ENCODE results near the gene SWI5.

SWI5 gene

GRCh38 chr9:128247226-128247803 lies 28.8 kb upstream of the SWI5 start:
- peaks cover 17% of the 10 kb centered on the region for H3K27me3 Mint-ChIP-seq
- H3K36me3 Mint-ChIP-seq (ENCODE audit: low read depth): no peaks in the 10 kb centered on the region
- H3K4me3 Mint-ChIP-seq: no peak overlapping the region
- peaks cover 25% of the 10 kb centered on the region for H3K4me1 Mint-ChIP-seq (ENCODE audit: low read depth)
- no peak overlapping the region for H3K27ac Mint-ChIP-seq
- no peaks in the 10 kb centered on the region for H3K9me3 Mint-ChIP-seq

GRCh38 chr9:128249558-128249907 lies 26.5 kb upstream of the SWI5 start:
- Mint-ChIP-seq H3K27me3 (peaks cover 9% of the 10 kb centered on the region), H3K9me3 (no peaks in the 10 kb centered on the region), H3K4me3 (peak overlapping the region; percentile 82), H3K4me1 (ENCODE audit: low read depth) (peaks cover 18% of the 10 kb centered on the region), H3K27ac (no peak overlapping the region), H3K36me3 (ENCODE audit: low read depth) (no peaks in the 10 kb centered on the region)

- peak overlapping the region; percentile 82 for H3K4me3 Mint-ChIP-seq
- H3K27ac Mint-ChIP-seq: no peak overlapping the region
These were observed 25.9 kb upstream of the SWI5 start for GRCh38 chr9:128249908-128250838.

GRCh38 chr9:128250839-128251731 lies 25.0 kb upstream of the SWI5 start:
- Mint-ChIP-seq H3K27ac (peak overlapping the region; percentile 64), H3K27me3 (peaks cover 3% of the 10 kb centered on the region), H3K36me3 (ENCODE audit: low read depth) (no peaks in the 10 kb centered on the region), H3K4me3 (peak overlapping the region; percentile 81), H3K4me1 (ENCODE audit: low read depth) (peaks cover 16% of the 10 kb centered on the region), H3K9me3 (no peaks in the 10 kb centered on the region)

More at GRCh38 chr9:128249908-128250838, 25.9 kb upstream of the SWI5 start:
- H3K4me1 Mint-ChIP-seq (ENCODE audit: low read depth): peaks cover 20% of the 10 kb centered on the region
- no peaks in the 10 kb centered on the region for H3K9me3 Mint-ChIP-seq
- no peaks in the 10 kb centered on the region for H3K36me3 Mint-ChIP-seq (ENCODE audit: low read depth)
- H3K27me3 Mint-ChIP-seq: peaks cover 9% of the 10 kb centered on the region

GRCh38 chr9:128251732-128252100 lies 24.4 kb upstream of the SWI5 start:
- peaks cover 3% of the 10 kb centered on the region for H3K27me3 Mint-ChIP-seq
- H3K4me1 Mint-ChIP-seq (ENCODE audit: low read depth): peaks cover 16% of the 10 kb centered on the region
- peak overlapping the region; percentile 81 for H3K4me3 Mint-ChIP-seq
- H3K36me3 Mint-ChIP-seq (ENCODE audit: low read depth): no peaks in the 10 kb centered on the region
- no peak overlapping the region for H3K27ac Mint-ChIP-seq
- H3K9me3 Mint-ChIP-seq: no peaks in the 10 kb centered on the region

- peaks cover 1% of the 10 kb centered on the region for H3K36me3 Mint-ChIP-seq (ENCODE audit: low read depth)
- H3K9me3 Mint-ChIP-seq: no peaks in the 10 kb centered on the region
- H3K4me3 Mint-ChIP-seq: no peak overlapping the region
- peaks cover 3% of the 10 kb centered on the region for H3K27me3 Mint-ChIP-seq
- no peak overlapping the region for H3K27ac Mint-ChIP-seq
- peaks cover 16% of the 10 kb centered on the region for H3K4me1 Mint-ChIP-seq (ENCODE audit: low read depth)
These were observed 23.5 kb upstream of the SWI5 start for GRCh38 chr9:128252317-128253139.

GRCh38 chr9:128253140-128253990 lies 22.7 kb upstream of the SWI5 start:
- Mint-ChIP-seq H3K27me3 (peaks cover 3% of the 10 kb centered on the region), H3K27ac (no peak overlapping the region), H3K36me3 (ENCODE audit: low read depth) (peaks cover 4% of the 10 kb centered on the region), H3K4me3 (no peak overlapping the region), H3K4me1 (ENCODE audit: low read depth) (peaks cover 16% of the 10 kb centered on the region), H3K9me3 (no peaks in the 10 kb centered on the region)

- peaks cover 16% of the 10 kb centered on the region for H3K4me1 Mint-ChIP-seq (ENCODE audit: low read depth)
These were observed 22.1 kb upstream of the SWI5 start for GRCh38 chr9:128253991-128254346.

GRCh38 chr9:128254362-128254761 lies 21.7 kb upstream of the SWI5 start:
- H3K4me3 Mint-ChIP-seq: no peak overlapping the region
- peaks cover 11% of the 10 kb centered on the region for H3K36me3 Mint-ChIP-seq (ENCODE audit: low read depth)
- H3K4me1 Mint-ChIP-seq (ENCODE audit: low read depth): peaks cover 16% of the 10 kb centered on the region
- no peaks in the 10 kb centered on the region for H3K9me3 Mint-ChIP-seq
- H3K27me3 Mint-ChIP-seq: peaks cover 3% of the 10 kb centered on the region
- no peak overlapping the region for H3K27ac Mint-ChIP-seq

More at GRCh38 chr9:128253991-128254346, 22.1 kb upstream of the SWI5 start:
- Mint-ChIP-seq H3K9me3 (no peaks in the 10 kb centered on the region), H3K27me3 (peaks cover 3% of the 10 kb centered on the region), H3K4me3 (no peak overlapping the region), H3K36me3 (ENCODE audit: low read depth) (peaks cover 8% of the 10 kb centered on the region), H3K27ac (no peak overlapping the region)

- H3K4me1 Mint-ChIP-seq (ENCODE audit: low read depth): peaks cover 12% of the 10 kb centered on the region
- peaks cover 3% of the 10 kb centered on the region for H3K27me3 Mint-ChIP-seq
- no peak overlapping the region for H3K4me3 Mint-ChIP-seq
- H3K27ac Mint-ChIP-seq: no peak overlapping the region
- no peaks in the 10 kb centered on the region for H3K9me3 Mint-ChIP-seq
- peaks cover 13% of the 10 kb centered on the region for H3K36me3 Mint-ChIP-seq (ENCODE audit: low read depth)
These were observed 21.0 kb upstream of the SWI5 start for GRCh38 chr9:128254855-128255759.

- Mint-ChIP-seq H3K9me3 (no peaks in the 10 kb centered on the region), H3K27me3 (peaks cover under 1% of the 10 kb centered on the region), H3K36me3 (ENCODE audit: low read depth) (peaks cover 23% of the 10 kb centered on the region), H3K4me3 (no peak overlapping the region), H3K27ac (no peak overlapping the region), H3K4me1 (ENCODE audit: low read depth) (peaks cover 3% of the 10 kb centered on the region)
These were observed 18.8 kb upstream of the SWI5 start for GRCh38 chr9:128257086-128257825.

- H3K27me3 Mint-ChIP-seq: no peaks in the 10 kb centered on the region
- H3K4me3 Mint-ChIP-seq: no peak overlapping the region
These were observed 18.2 kb upstream of the SWI5 start for GRCh38 chr9:128257907-128258306.

More at GRCh38 chr9:128257907-128258306, 18.2 kb upstream of the SWI5 start:
- Mint-ChIP-seq H3K4me1 (ENCODE audit: low read depth) (peaks cover 3% of the 10 kb centered on the region), H3K36me3 (ENCODE audit: low read depth) (peaks cover 23% of the 10 kb centered on the region), H3K9me3 (no peaks in the 10 kb centered on the region), H3K27ac (no peak overlapping the region)
